GM12878 (cell line): ENCODE results near the gene ANKRD13B. TPM values are rescaled to one million over a fixed set of nuclear protein-coding genes. Genes with fewer than 3 reads are reported as not detected.

ENCODE experiments used
- BACH1 ChIP-seq: fragments of 450-650 bp; IDR thresholded peaks from 2 replicates; pipeline ENCODE4 v1.6.1; 2017; ENCODE audit warnings: mild to moderate bottlenecking, borderline replicate concordance
- BMI1 ChIP-seq: fragments of 450-650 bp; IDR thresholded peaks from 2 replicates; pipeline ENCODE4 v1.6.1; 2016; ENCODE audit warnings: mild to moderate bottlenecking, moderate library complexity, borderline replicate concordance
- CHD1 ChIP-seq: IDR thresholded peaks from 2 replicates; pipeline ENCODE4 v1.6.1; 2012; ENCODE audit warnings: low read depth, low read length, improper control_type of control experiment
- GABPA ChIP-seq: IDR thresholded peaks from 2 replicates; pipeline ENCODE4 v1.6.1; 2014; ENCODE audit warnings: antibody characterized with exemption, low read depth, mild to moderate bottlenecking, inconsistent platforms
- HDAC6 ChIP-seq: fragments of 200-600 bp; sonication (generic); IDR thresholded peaks from one replicate; pipeline ENCODE4 v1.8.0; 2017; ENCODE audit warnings: antibody characterized with exemption; ENCODE audit not compliant: unreplicated experiment
- MEF2B ChIP-seq: fragments of 450-650 bp; IDR thresholded peaks from 2 replicates; pipeline ENCODE4 v1.6.1; 2018; ENCODE audit warnings: mild to moderate bottlenecking, moderate library complexity; ENCODE audit not compliant: partially characterized antibody, poor library complexity, severe bottlenecking
- MTA3 ChIP-seq: IDR thresholded peaks from 2 replicates; pipeline ENCODE4 v1.6.1; 2012; ENCODE audit warnings: low read length, inconsistent platforms, borderline replicate concordance
- MYB ChIP-seq: fragments of 150-350 bp; IDR thresholded peaks from 2 replicates; pipeline ENCODE4 v1.6.1; 2014; ENCODE audit warnings: mild to moderate bottlenecking, low read depth, low read length, borderline replicate concordance
- NFXL1 ChIP-seq: fragments of 450-650 bp; IDR thresholded peaks from 2 replicates; pipeline ENCODE4 v1.6.1; 2017; ENCODE audit warnings: antibody characterized with exemption, mild to moderate bottlenecking, borderline replicate concordance
- POU2F2 ChIP-seq: IDR thresholded peaks from 3 replicates; pipeline ENCODE4 v1.6.1; 2011; ENCODE audit warnings: low read depth, mild to moderate bottlenecking, low read length, borderline replicate concordance
- RCOR1 ChIP-seq: conservative IDR thresholded peaks from 2 replicates; pipeline ENCODE4 v1.6.1; 2012; ENCODE audit warnings: low read depth, low read length, improper control_type of control experiment
- STAT1 ChIP-seq: fragments of 450-650 bp; conservative IDR thresholded peaks from 2 replicates; pipeline ENCODE4 v1.6.1; 2014; ENCODE audit warnings: antibody characterized with exemption, mild to moderate bottlenecking
- ZBED1 ChIP-seq: IDR thresholded peaks from 2 replicates; pipeline ENCODE4 v1.6.1; 2016; ENCODE audit warnings: borderline replicate concordance
- ZNF207 ChIP-seq: fragments of 450-650 bp; IDR thresholded peaks from 2 replicates; pipeline ENCODE4 v1.6.1; 2014; ENCODE audit warnings: antibody characterized with exemption, mild to moderate bottlenecking, borderline replicate concordance
- ZSCAN29 ChIP-seq: fragments of 450-650 bp; IDR thresholded peaks from 2 replicates; pipeline ENCODE4 v1.6.1; 2017; ENCODE audit warnings: mild to moderate bottlenecking, moderate library complexity
- polyA plus RNA-seq, 11 experiments: library from polyadenylated mRNA; depleted of rRNA in 4 of 11; unstranded in 6 of 11; stranded (reverse) in 5 of 11; fragments of >200 nt; fragmentation: Nextera tagmentation in 4 of 11; fragmentation: Illumina TruSeq in 1 of 11; extraction: Ambion mirVana in 4 of 11; extraction: Trizol in 1 of 11; gene quantifications; 1 replicate in 1 of 11; 2 replicates in 10 of 11; pipeline versions ENCODE4 v1.2.1 to v1.2.3, GENCODE V29; 2011 to 2016; ENCODE audit warnings: inconsistent platforms in 2 of 11, missing spikeins in 2 of 11, low read depth in 1 of 11
- total RNA-seq, 4 experiments: library from RNA; depleted of rRNA in 3 of 4; stranded (reverse); fragments of >200 nt in 3 of 4; fragmentation: Illumina TruSeq in 1 of 4; extraction: Trizol in 1 of 4; gene quantifications; 2 replicates each; pipeline versions ENCODE4 v1.2.1 to v1.2.3, GENCODE V29; 2013 to 2021
- TF ChIP-seq, protein P1 (sequence below): fragments of 450-650 bp; formaldehyde crosslinking; IDR thresholded peaks from 2 replicates; pipeline ENCODE4 v1.4.0; 2020; ENCODE audit warnings: mild to moderate bottlenecking, moderate library complexity
- TF ChIP-seq, protein P2 (sequence below): IDR thresholded peaks from 2 replicates; pipeline ENCODE4 v1.6.1; 2011; ENCODE audit warnings: low read depth, low read length, improper control_type of control experiment, borderline replicate concordance
- TF ChIP-seq, protein P3 (sequence below): IDR thresholded peaks from 2 replicates; pipeline ENCODE4 v1.6.1; 2011; ENCODE audit warnings: mild to moderate bottlenecking, low read depth, low read length, moderate library complexity; ENCODE audit not compliant: insufficient replicate concordance
- TF ChIP-seq, protein P4 (sequence below), 3 experiments: IDR thresholded peaks in 2 of 3; conservative IDR thresholded peaks in 1 of 3; 2 replicates each; pipeline ENCODE4 v1.5.1; 2011; ENCODE audit warnings: low read depth in 3 of 3, low read length in 3 of 3, mild to moderate bottlenecking in 3 of 3, control low read depth in 2 of 3, moderate library complexity in 2 of 3, inconsistent platforms in 1 of 3, mixed read lengths in 1 of 3; ENCODE audit not compliant: control insufficient read depth in 2 of 3, insufficient read depth in 1 of 3; ENCODE audit errors: extremely low read depth in 1 of 3

ANKRD13B gene
- total and polyA plus RNA-seq, 10 of the 15 experiments (the other 5 are each of a cell fraction or from before 2014, with no cell fraction given) = 0.18 to 15.0 (median 2.8) TPM

DNA sequence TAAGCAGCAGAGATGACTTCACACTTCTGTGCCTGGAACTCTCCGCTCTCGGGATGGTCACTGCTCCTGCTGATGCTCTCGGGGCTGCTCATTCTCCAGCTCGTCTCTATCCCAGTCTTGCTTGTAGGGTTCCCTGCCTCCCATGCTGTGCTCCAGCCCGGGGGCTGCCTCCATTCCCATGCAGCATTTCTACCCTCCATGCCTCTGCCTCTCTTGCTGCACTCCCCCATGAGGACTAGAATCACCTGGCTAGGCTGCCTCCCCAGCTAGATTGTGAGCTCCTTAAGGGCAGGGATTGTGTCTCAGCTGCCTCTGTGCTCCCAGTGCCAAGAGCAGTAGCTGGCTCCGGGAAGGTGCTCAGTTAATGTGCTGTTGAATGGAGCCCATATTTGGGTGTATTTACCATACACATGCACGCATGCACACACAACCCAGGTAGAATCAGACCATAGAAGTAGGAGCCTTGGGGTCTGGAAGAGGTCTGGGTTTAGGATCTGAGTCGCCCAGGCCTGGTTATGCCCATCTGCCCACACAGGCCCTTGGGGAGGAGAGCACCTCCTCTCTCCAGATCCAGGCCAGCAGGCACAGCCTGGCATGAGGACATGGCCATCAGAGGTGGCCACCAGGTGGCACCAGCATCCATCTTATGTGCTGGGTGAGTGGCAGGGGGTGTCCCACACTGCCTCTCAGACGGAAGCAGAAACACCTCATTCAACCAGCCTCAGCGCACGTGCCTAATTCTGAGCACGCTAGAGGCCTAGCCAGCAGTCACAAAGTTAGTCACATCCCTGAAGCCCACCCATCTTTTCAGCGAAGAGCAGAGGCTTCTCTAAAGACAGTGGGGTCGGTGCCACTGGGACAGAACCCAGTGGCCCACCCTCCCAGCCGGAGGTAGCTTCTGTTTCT is 12.8 kb upstream of the ANKRD13B start (continued):
- TF ChIP-seq, protein P1, sequence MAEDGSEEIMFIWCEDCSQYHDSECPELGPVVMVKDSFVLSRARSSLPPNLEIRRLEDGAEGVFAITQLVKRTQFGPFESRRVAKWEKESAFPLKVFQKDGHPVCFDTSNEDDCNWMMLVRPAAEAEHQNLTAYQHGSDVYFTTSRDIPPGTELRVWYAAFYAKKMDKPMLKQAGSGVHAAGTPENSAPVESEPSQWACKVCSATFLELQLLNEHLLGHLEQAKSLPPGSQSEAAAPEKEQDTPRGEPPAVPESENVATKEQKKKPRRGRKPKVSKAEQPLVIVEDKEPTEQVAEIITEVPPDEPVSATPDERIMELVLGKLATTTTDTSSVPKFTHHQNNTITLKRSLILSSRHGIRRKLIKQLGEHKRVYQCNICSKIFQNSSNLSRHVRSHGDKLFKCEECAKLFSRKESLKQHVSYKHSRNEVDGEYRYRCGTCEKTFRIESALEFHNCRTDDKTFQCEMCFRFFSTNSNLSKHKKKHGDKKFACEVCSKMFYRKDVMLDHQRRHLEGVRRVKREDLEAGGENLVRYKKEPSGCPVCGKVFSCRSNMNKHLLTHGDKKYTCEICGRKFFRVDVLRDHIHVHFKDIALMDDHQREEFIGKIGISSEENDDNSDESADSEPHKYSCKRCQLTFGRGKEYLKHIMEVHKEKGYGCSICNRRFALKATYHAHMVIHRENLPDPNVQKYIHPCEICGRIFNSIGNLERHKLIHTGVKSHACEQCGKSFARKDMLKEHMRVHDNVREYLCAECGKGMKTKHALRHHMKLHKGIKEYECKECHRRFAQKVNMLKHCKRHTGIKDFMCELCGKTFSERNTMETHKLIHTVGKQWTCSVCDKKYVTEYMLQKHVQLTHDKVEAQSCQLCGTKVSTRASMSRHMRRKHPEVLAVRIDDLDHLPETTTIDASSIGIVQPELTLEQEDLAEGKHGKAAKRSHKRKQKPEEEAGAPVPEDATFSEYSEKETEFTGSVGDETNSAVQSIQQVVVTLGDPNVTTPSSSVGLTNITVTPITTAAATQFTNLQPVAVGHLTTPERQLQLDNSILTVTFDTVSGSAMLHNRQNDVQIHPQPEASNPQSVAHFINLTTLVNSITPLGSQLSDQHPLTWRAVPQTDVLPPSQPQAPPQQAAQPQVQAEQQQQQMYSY (CRISPR knock-in tag) = no peak
- TF ChIP-seq BMI1 (no peak), RCOR1 (no peak), HDAC6 (no peak), GABPA (no peak), CHD1 (no peak), ZNF207 (0 out of 2 replicates have a peak, but pooled peaks have one; percentile 73), MTA3 (no peak), NFXL1 (no peak), MEF2B (no peak), ZSCAN29 (no peak), BACH1 (peak; percentile 41; the same call in 1 of the 2 replicates), STAT1 (no peak), POU2F2 (no peak), MYB (no peak), ZBED1 (no peak)
- TF ChIP-seq, protein P2, sequence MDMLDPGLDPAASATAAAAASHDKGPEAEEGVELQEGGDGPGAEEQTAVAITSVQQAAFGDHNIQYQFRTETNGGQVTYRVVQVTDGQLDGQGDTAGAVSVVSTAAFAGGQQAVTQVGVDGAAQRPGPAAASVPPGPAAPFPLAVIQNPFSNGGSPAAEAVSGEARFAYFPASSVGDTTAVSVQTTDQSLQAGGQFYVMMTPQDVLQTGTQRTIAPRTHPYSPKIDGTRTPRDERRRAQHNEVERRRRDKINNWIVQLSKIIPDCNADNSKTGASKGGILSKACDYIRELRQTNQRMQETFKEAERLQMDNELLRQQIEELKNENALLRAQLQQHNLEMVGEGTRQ = peak; percentile 50
- TF ChIP-seq, protein P3, sequence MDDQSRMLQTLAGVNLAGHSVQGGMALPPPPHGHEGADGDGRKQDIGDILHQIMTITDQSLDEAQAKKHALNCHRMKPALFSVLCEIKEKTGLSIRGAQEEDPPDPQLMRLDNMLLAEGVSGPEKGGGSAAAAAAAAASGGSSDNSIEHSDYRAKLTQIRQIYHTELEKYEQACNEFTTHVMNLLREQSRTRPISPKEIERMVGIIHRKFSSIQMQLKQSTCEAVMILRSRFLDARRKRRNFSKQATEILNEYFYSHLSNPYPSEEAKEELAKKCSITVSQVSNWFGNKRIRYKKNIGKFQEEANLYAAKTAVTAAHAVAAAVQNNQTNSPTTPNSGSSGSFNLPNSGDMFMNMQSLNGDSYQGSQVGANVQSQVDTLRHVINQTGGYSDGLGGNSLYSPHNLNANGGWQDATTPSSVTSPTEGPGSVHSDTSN = peak; percentile 89
- TF ChIP-seq, protein P4, sequence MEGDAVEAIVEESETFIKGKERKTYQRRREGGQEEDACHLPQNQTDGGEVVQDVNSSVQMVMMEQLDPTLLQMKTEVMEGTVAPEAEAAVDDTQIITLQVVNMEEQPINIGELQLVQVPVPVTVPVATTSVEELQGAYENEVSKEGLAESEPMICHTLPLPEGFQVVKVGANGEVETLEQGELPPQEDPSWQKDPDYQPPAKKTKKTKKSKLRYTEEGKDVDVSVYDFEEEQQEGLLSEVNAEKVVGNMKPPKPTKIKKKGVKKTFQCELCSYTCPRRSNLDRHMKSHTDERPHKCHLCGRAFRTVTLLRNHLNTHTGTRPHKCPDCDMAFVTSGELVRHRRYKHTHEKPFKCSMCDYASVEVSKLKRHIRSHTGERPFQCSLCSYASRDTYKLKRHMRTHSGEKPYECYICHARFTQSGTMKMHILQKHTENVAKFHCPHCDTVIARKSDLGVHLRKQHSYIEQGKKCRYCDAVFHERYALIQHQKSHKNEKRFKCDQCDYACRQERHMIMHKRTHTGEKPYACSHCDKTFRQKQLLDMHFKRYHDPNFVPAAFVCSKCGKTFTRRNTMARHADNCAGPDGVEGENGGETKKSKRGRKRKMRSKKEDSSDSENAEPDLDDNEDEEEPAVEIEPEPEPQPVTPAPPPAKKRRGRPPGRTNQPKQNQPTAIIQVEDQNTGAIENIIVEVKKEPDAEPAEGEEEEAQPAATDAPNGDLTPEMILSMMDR (IDR thresholded peaks at IDR 0.05 in 2 of 3, conservative IDR thresholded peaks at IDR 0.05 in 1 of 3; ENCODE audit: control insufficient read depth in 2 of 3, extremely low read depth in 1 of 3, insufficient read depth in 1 of 3, low read depth in 3 of 3, low read length in 3 of 3) = peak; percentile 82 to 93 (median 89)
